SU-DHL-6 (cell line): ENCODE results near the gene GDF10.

Experiments used
- H2AFZ ChIP-seq: fragments of 200-600 bp; sonication (generic); 2 replicates; pipeline ENCODE4 v1.6.1; 2014; ENCODE audit warnings: low read depth, mild to moderate bottlenecking, moderate library complexity, mixed read lengths, antibody characterized with exemption, low read length; ENCODE audit not compliant: severe bottlenecking
- H3F3A ChIP-seq: fragments of 200-600 bp; shearing (Covaris generic); 2 replicates; pipeline ENCODE4 v1.6.0; 2016; ENCODE audit warnings: antibody characterized with exemption, mild to moderate bottlenecking; ENCODE audit not compliant: insufficient read depth
- H3K27ac ChIP-seq: fragments of 200-600 bp; sonication (generic); 2 replicates; pipeline ENCODE4 v1.5.1; 2016; ENCODE audit warnings: low read depth, mild to moderate bottlenecking, low read length, moderate library complexity, mixed read lengths
- H3K27me3 ChIP-seq: fragments of 200-600 bp; sonication (generic), shearing (Covaris generic); 2 replicates; pipeline ENCODE4 v1.6.0; 2014; ENCODE audit warnings: mild to moderate bottlenecking, low read length
- H3K36me3 ChIP-seq: fragments of 200-600 bp; sonication (generic); 2 replicates; pipeline ENCODE4 v1.6.1; 2014; ENCODE audit warnings: mild to moderate bottlenecking, low read length, mixed read lengths
- H3K4me2 ChIP-seq: fragments of 300-600, 200-600 bp; shearing (Covaris generic), sonication (generic); 2 replicates; pipeline ENCODE4 v1.6.0; 2014; ENCODE audit warnings: low read length, low read depth, mild to moderate bottlenecking; ENCODE audit not compliant: poor library complexity, severe bottlenecking
- H3K4me3 ChIP-seq: fragments of 200-600 bp; sonication (generic); 2 replicates; pipeline ENCODE4 v1.5.1; 2014; ENCODE audit warnings: antibody characterized with exemption, low read length, mild to moderate bottlenecking, mixed read lengths; ENCODE audit not compliant: insufficient read depth, poor library complexity, severe bottlenecking
- H3K79me2 ChIP-seq: fragments of 200-600 bp; sonication (generic); 2 replicates; pipeline ENCODE4 v1.6.1; 2014; ENCODE audit warnings: mild to moderate bottlenecking, low read length, moderate library complexity; ENCODE audit not compliant: insufficient read depth
- H3K9ac ChIP-seq: fragments of 200-600 bp; sonication (generic); 2 replicates; pipeline ENCODE4 v1.7.0; 2014; ENCODE audit warnings: mild to moderate bottlenecking, low read length
- H3K9me2 ChIP-seq: fragments of 200-600 bp; sonication (generic); replicated peaks from 2 replicates; pipeline ENCODE4 v1.6.1; 2014; ENCODE audit warnings: low read length; ENCODE audit not compliant: insufficient read depth
- H3K9me3 ChIP-seq: fragments of 200-600 bp; sonication (generic); 2 replicates; pipeline ENCODE4 v1.6.1; 2014; ENCODE audit warnings: low read length, mixed read lengths; ENCODE audit not compliant: insufficient read depth
- H4K20me1 ChIP-seq: fragments of 200-600 bp; sonication (generic); 2 replicates; pipeline ENCODE4 v1.6.1; 2014; ENCODE audit warnings: low read depth, mild to moderate bottlenecking, antibody characterized with exemption, low read length, moderate library complexity, mixed read lengths
- CTCF ChIP-seq: fragments of 200-600 bp; sonication (generic); IDR thresholded peaks from one replicate; pipeline ENCODE4 v1.5.1; 2017; ENCODE audit warnings: antibody characterized with exemption, mild to moderate bottlenecking, low read length, moderate library complexity; ENCODE audit not compliant: insufficient read depth, poor library complexity, severe bottlenecking
- EZH2phosphoT487 ChIP-seq: fragments of 200-600 bp; sonication (generic), shearing (Covaris generic); conservative IDR thresholded peaks from 2 replicates; pipeline ENCODE4 v1.6.1; 2018; ENCODE audit warnings: mild to moderate bottlenecking, antibody characterized with exemption, low read length, moderate library complexity, mixed read lengths

GDF10 gene

GRCh38 chr10:47349516-47349915 is 49.5 kb downstream of the GDF10 start:
- TF ChIP-seq EZH2phosphoT487 = no peak
- no peak for TF ChIP-seq CTCF
- Histone ChIP-seq H3K4me2 (no peak overlapping the region), H4K20me1 (no peaks in the 10 kb centered on the region), H3F3A (no peaks in the 10 kb centered on the region), H3K9ac (no peak overlapping the region), H2AFZ (no peak overlapping the region), H3K9me3 (no peaks in the 10 kb centered on the region), H3K79me2 (no peaks in the 10 kb centered on the region), H3K4me3 (no peak overlapping the region), H3K36me3 (no peaks in the 10 kb centered on the region), H3K27me3 (no peaks in the 10 kb centered on the region), H3K9me2 (no peaks in the 10 kb centered on the region), H3K27ac (no peak overlapping the region)

DNA sequence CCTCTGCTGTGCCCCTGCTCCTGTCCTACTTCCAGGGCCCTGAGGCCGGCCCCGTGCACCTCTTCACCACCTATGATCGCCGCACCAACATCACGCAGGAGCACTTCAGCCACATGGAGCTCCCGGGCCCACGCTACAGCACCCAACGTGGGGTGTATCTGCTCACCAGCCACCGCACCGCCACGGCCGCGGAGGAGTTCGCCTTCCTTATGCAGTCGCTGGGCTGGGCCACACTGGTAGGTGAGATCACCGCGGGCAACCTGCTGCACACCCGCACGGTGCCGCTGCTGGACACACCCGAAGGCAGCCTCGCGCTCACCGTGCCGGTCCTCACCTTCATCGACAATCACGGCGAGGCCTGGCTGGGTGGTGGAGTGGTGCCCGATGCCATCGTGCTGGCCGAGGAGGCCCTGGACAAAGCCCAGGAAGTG is 50.0 kb downstream of the GDF10 start:
- H3K4me2 ChIP-seq = no peak overlapping the region
- H3K36me3 ChIP-seq = no peaks in the 10 kb centered on the region
- no peaks in the 10 kb centered on the region for H4K20me1 ChIP-seq
- H3K27ac ChIP-seq = no peak overlapping the region
- H3K9ac ChIP-seq = no peak overlapping the region
- no peaks in the 10 kb centered on the region for H3F3A ChIP-seq
- TF ChIP-seq CTCF = no peak
- TF ChIP-seq EZH2phosphoT487 = no peak
- no peaks in the 10 kb centered on the region for H3K27me3 ChIP-seq
- no peak overlapping the region for H3K4me3 ChIP-seq
- no peaks in the 10 kb centered on the region for H3K9me2 ChIP-seq
- H2AFZ ChIP-seq = no peak overlapping the region
- H3K79me2 ChIP-seq = no peaks in the 10 kb centered on the region
- H3K9me3 ChIP-seq = no peaks in the 10 kb centered on the region

GRCh38 chr10:47350671-47351640 is 51.0 kb downstream of the GDF10 start:
- Histone ChIP-seq H3K27me3 (no peaks in the 10 kb centered on the region), H3K9me2 (no peaks in the 10 kb centered on the region), H3K4me2 (no peak overlapping the region), H3K9me3 (no peaks in the 10 kb centered on the region), H3K9ac (no peak overlapping the region), H3K4me3 (no peak overlapping the region), H3K79me2 (no peaks in the 10 kb centered on the region), H3F3A (no peaks in the 10 kb centered on the region), H4K20me1 (no peaks in the 10 kb centered on the region), H3K36me3 (no peaks in the 10 kb centered on the region), H3K27ac (no peak overlapping the region), H2AFZ (no peak overlapping the region)
- TF ChIP-seq EZH2phosphoT487 (no peak), CTCF (no peak)
